ENCODE measurements around the gene RAB12.
A peak's percentile ranks its signal among the peaks of the same experiment; 100 is the strongest.

The RAB12 gene

GRCh38 chr18:8651478-8652261 is 42.4 kb downstream of the RAB12 start:
- peak; percentile 12 for DNase-seq

GRCh38 chr18:8654503-8655451 is 45.5 kb downstream of the RAB12 start:
- DNase-seq, result no peak

GRCh38 chr18:8656232-8656631 is 47.0 kb downstream of the RAB12 start:
- no peak for DNase-seq

- DNase-seq, result no peak
Observed at GRCh38 chr18:8657050-8657820, 48.0 kb downstream of the RAB12 start.

- DNase-seq, result no peak
Observed at GRCh38 chr18:8657873-8658470, 48.7 kb downstream of the RAB12 start.

GRCh38 chr18:8658858-8659485 is 49.7 kb downstream of the RAB12 start:
- DNase-seq, result no peak

- DNase-seq, result no peak
Observed at GRCh38 chr18:8659609-8660242, 50.5 kb downstream of the RAB12 start.

- DNase-seq, result no peak
Observed at GRCh38 chr18:8660316-8660715, 51.1 kb downstream of the RAB12 start.

GRCh38 chr18:8661754-8662559 is 52.7 kb downstream of the RAB12 start:
- no peak for DNase-seq

GRCh38 chr18:8662560-8663255 is 53.5 kb downstream of the RAB12 start:
- no peak for DNase-seq

- DNase-seq, result no peak
Observed at GRCh38 chr18:8667846-8668245, 58.6 kb downstream of the RAB12 start.

GRCh38 chr18:8668381-8668780 is 59.1 kb downstream of the RAB12 start:
- no peak for DNase-seq

GRCh38 chr18:8669571-8669970 is 60.3 kb downstream of the RAB12 start:
- DNase-seq, result no peak

- DNase-seq, result no peak
Observed at GRCh38 chr18:8673256-8674209, 64.3 kb downstream of the RAB12 start.

- DNase-seq, result no peak
Observed at GRCh38 chr18:8675057-8675456, 65.8 kb downstream of the RAB12 start.

GRCh38 chr18:8681196-8681595 is 72.0 kb downstream of the RAB12 start:
- DNase-seq, result no peak

- DNase-seq, result no peak
Observed at GRCh38 chr18:8684577-8684976, 75.3 kb downstream of the RAB12 start.

- DNase-seq, result no peak
Observed at GRCh38 chr18:8685141-8685913, 76.1 kb downstream of the RAB12 start.
